Measurements from ENCODE around the gene GALNS.

DNA sequence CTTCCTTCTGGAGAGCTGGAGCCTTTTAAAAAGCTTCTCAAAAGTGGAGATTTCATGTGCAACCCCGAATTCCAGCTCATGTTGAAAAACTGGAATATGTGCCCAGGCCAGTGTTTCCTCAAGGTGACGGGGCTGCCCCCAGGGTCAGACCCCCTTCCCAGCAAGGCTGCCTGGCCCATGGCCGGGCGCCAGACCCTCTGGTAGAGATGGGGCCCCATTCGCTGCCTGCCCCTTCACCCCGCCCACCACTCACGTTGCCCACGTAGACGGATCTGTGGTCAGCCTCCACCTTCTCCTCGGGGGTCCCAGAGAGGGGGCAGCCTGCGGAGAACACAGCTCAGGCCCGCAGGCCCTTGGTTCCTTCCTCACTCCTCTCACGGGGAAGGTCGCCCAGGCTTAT is 8.6 kb upstream of the GALNS start:
- TF ChIP-seq, protein P1, sequence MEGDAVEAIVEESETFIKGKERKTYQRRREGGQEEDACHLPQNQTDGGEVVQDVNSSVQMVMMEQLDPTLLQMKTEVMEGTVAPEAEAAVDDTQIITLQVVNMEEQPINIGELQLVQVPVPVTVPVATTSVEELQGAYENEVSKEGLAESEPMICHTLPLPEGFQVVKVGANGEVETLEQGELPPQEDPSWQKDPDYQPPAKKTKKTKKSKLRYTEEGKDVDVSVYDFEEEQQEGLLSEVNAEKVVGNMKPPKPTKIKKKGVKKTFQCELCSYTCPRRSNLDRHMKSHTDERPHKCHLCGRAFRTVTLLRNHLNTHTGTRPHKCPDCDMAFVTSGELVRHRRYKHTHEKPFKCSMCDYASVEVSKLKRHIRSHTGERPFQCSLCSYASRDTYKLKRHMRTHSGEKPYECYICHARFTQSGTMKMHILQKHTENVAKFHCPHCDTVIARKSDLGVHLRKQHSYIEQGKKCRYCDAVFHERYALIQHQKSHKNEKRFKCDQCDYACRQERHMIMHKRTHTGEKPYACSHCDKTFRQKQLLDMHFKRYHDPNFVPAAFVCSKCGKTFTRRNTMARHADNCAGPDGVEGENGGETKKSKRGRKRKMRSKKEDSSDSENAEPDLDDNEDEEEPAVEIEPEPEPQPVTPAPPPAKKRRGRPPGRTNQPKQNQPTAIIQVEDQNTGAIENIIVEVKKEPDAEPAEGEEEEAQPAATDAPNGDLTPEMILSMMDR (IDR thresholded peaks at IDR 0.05) = no peak
- TF ChIP-seq POLR2AphosphoS5 (IDR thresholded peaks at IDR 0.05; ENCODE audit: low read depth, low read length) = no peak

Measured in Panc1 (cell line).